ENCODE results near the gene GOLGA7B. TPM values are rescaled to one million over a fixed set of nuclear protein-coding genes. Genes with fewer than 3 reads are reported as not detected.

Gene GOLGA7B
- total and polyA plus RNA-seq, 9 of the 15 experiments (the other 6 are each of a cell fraction or from before 2014, with no cell fraction given), result 0.03 to 0.07 (median 0.04) TPM; not detected in 3

- no peaks in the 10 kb centered on the region for H3K9me1 ChIP-seq (ENCODE audit: control insufficient read depth, insufficient read depth, low read length)
- no peak overlapping the region for H3K9ac ChIP-seq (ENCODE audit: insufficient read depth in 1 of 2, low read depth in 2 of 2, low read length in 2 of 2)
- H3K27me3 ChIP-seq (ENCODE audit: control insufficient read depth in 2 of 2, insufficient read depth in 2 of 2, low read length in 2 of 2), result peaks cover 0 to 18% of the 10 kb centered on the region in 2 experiments; a peak in 2 of 5 replicates
- no peak for ATAC-seq
- no peak overlapping the region for H3K27ac ChIP-seq (ENCODE audit: extremely low read depth, low read depth, low read length)
- no peak for FAIRE-seq
- CTCF ChIA-PET (ENCODE audit: low intra/inter-chr PET ratio), result interaction anchor here (1.2 to 1.6 kb wide), 2 partner anchors 128 to 132 kb away, joined by 3 to 9 read pairs; no protein-coding TSS in a partner anchor
- no peak overlapping the region for H2AFZ ChIP-seq (ENCODE audit: low read depth, low read length)
- in situ Hi-C loops (cut with MboI), result loop anchor here (25.0 kb wide), 1 partner anchor 399 kb away; no protein-coding TSS in a partner anchor
- intact Hi-C loops (cut with micrococcal nuclease), result loop anchor here (1.0 to 10.0 kb wide), 3 partner anchors 115 to 391 kb away; no protein-coding TSS in a partner anchor
- H3K4me2 ChIP-seq (ENCODE audit: insufficient read depth, low read length), result no peak overlapping the region
- H3K9me3 ChIP-seq (replicated peaks; ENCODE audit: control insufficient read depth, insufficient read depth, low read depth, low read length), result no peaks in the 10 kb centered on the region
- no peak overlapping the region for H3K4me3 ChIP-seq
- DNase-seq (ENCODE audit: extremely low read depth in 1 of 4, low spot score in 3 of 4), result no peak
- no peaks in the 10 kb centered on the region for H3K79me2 ChIP-seq (ENCODE audit: control insufficient read depth, insufficient read depth, low read length)
- TF ChIP-seq TCF7 (IDR thresholded peaks at IDR 0.05; ENCODE audit: borderline replicate concordance) (no peak), ELK3 (CRISPR knock-in tag; IDR thresholded peaks at IDR 0.05) (no peak), ZNF764 (CRISPR knock-in tag; IDR thresholded peaks at IDR 0.05; ENCODE audit: low read depth) (no peak), MTA3 (IDR thresholded peaks at IDR 0.05; ENCODE audit: borderline replicate concordance) (no peak), ZNF586 (CRISPR knock-in tag; conservative IDR thresholded peaks at IDR 0.05) (no peak), BRF1 (IDR thresholded peaks at IDR 0.05; ENCODE audit: borderline replicate concordance, extremely low read depth, insufficient read length) (no peak), PKNOX1 (IDR thresholded peaks at IDR 0.05) (no peak), ILF3 (IDR thresholded peaks at IDR 0.05; ENCODE audit: borderline replicate concordance) (no peak), ZFP1 (CRISPR knock-in tag; IDR thresholded peaks at IDR 0.05) (no peak), SMARCA5 (IDR thresholded peaks at IDR 0.05) (no peak)
- no peaks in the 10 kb centered on the region for H3K36me3 ChIP-seq (ENCODE audit: control insufficient read depth, insufficient read depth, low read length)
- H3K4me1 ChIP-seq (replicated peaks in 1 of 2; ENCODE audit: control insufficient read depth in 2 of 2, insufficient read depth in 2 of 2, low read length in 2 of 2), result peaks cover 0 to 8% of the 10 kb centered on the region in 2 experiments; a peak in 2 of 5 replicates
- 0 out of 2 replicates have a peak, but pooled peaks cover 5% of the 10 kb centered on the region for H4K20me1 ChIP-seq (replicated peaks; ENCODE audit: control insufficient read depth, insufficient read depth, low read length)
- POLR2A ChIA-PET, result no interaction called here
- no TSS peak for BruUV-seq (replicated peaks)
- 0% methylated on average over 5 of the region's 6 CpGs for WGBS (ENCODE audit: insufficient coverage, low coverage, missing lambda C conversion rate)
Observed at GRCh38 chr10:97913614-97914013, 64.0 kb downstream of the GOLGA7B start.

Data from K562 (cell line).